ENCODE measurements around the gene CDC14B. TPM values are rescaled to one million over a fixed set of nuclear protein-coding genes. Genes with fewer than 3 reads are reported as not detected.

CDC14B gene
- total RNA-seq, 1 experiment from 2014 or later: 57.1 TPM

DNA sequence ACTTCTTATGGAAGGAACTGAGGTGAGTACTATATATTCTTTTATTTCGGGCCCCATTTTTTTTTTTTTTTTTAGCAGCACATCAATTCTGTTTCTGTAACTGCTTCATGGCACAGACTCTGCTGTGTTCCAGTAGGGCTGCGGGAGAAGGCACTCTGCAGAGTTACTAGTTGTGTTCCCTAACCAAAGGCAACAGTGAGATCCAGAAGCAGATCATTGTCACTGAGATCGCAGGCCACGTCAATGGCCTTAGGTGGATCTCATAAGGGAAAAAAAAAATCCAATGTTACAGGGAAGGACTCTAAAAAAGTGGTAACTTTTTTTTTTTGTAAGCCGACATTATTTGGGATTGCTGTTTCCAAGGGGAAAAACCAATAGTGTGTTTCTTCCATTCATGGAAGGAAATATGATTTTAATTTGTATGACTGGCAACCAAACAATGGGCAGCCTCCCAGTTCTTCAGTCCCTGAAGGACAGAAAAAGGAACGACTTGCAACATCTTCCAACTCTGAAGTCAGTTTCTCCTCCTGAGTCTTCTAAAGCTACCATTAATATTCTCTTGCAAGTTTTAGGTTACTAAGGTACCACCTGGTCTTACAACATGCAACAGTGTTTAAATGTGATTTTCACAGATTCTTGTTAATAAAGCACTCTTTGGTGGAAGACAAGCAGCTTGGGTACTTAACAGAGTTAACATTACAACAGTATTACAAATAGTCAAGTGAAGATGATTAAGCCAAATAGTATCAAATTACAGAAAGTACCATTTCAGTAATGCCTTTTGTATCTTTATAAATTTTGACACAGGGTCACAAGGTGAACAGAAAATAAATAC is 116.9 kb downstream of the CDC14B start (continued):
- no peak for TF ChIP-seq E2F4 (CRISPR knock-in tag; IDR thresholded peaks at IDR 0.05; ENCODE audit: borderline replicate concordance, low read depth)
- TF ChIP-seq FOXJ3 (CRISPR knock-in tag; IDR thresholded peaks at IDR 0.05; ENCODE audit: borderline replicate concordance): no peak

- Mint-ChIP-seq H3K36me3 (peaks cover 3% of the 10 kb centered on the region; the same call in 1 of the 2 replicates), H3K27me3 (ENCODE audit: low read depth) (no peaks in the 10 kb centered on the region), H3K27ac (peak overlapping the region; percentile 85), H3K9me3 (no peaks in the 10 kb centered on the region), H3K4me3 (no peak overlapping the region), H3K4me1 (peaks cover 49% of the 10 kb centered on the region)
- TF ChIP-seq, protein P1, sequence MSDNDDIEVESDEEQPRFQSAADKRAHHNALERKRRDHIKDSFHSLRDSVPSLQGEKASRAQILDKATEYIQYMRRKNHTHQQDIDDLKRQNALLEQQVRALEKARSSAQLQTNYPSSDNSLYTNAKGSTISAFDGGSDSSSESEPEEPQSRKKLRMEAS (CRISPR knock-in tag; IDR thresholded peaks at IDR 0.05): no peak
- no peak for TF ChIP-seq NFE2L1 (CRISPR knock-in tag; IDR thresholded peaks at IDR 0.05)
- TF ChIP-seq, protein P2, sequence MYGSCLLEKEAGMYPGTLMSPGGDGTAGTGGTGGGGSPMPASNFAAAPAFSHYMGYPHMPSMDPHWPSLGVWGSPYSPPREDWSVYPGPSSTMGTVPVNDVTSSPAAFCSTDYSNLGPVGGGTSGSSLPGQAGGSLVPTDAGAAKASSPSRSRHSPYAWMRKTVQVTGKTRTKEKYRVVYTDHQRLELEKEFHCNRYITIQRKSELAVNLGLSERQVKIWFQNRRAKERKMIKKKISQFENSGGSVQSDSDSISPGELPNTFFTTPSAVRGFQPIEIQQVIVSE (CRISPR knock-in tag; IDR thresholded peaks at IDR 0.05; ENCODE audit: borderline replicate concordance): no peak
- no peak for TF ChIP-seq GTF2I (CRISPR knock-in tag; conservative IDR thresholded peaks at IDR 0.05)
- DNase-seq (ENCODE audit: low spot score): no peak
- no peak for ATAC-seq
- ChIA-PET POLR2A (no interaction called here), CTCF (no interaction called here)
Measured at GRCh38 chr9:96501633-96502538, 117.8 kb downstream of the CDC14B start.

GRCh38 chr9:96500696-96501632 is 118.7 kb downstream of the CDC14B start:
- H3K9me3 Mint-ChIP-seq: no peaks in the 10 kb centered on the region
- H3K27ac Mint-ChIP-seq: peak overlapping the region; percentile 85
- H3K36me3 Mint-ChIP-seq: peaks cover under 1% of the 10 kb centered on the region; the same call in 1 of the 2 replicates
- H3K4me3 Mint-ChIP-seq: no peak overlapping the region
- ChIA-PET POLR2A (no interaction called here), CTCF (no interaction called here)
- H3K27me3 Mint-ChIP-seq (ENCODE audit: low read depth): no peaks in the 10 kb centered on the region
- DNase-seq (ENCODE audit: low spot score) (no peak), ATAC-seq (peak; percentile 15)
- peaks cover 49% of the 10 kb centered on the region for H3K4me1 Mint-ChIP-seq
- TF ChIP-seq ZNF396 (CRISPR knock-in tag; IDR thresholded peaks at IDR 0.05; ENCODE audit: borderline replicate concordance) (no peak), EMX1 (CRISPR knock-in tag; IDR thresholded peaks at IDR 0.05) (no peak), ZNF416 (CRISPR knock-in tag; IDR thresholded peaks at IDR 0.05) (no peak)

- POLR2A ChIA-PET: no interaction called here
- H3K9me3 Mint-ChIP-seq: no peaks in the 10 kb centered on the region
- no peaks in the 10 kb centered on the region for H3K27me3 Mint-ChIP-seq (ENCODE audit: low read depth)
- H3K36me3 Mint-ChIP-seq: peaks cover 5% of the 10 kb centered on the region; the same call in 1 of the 2 replicates
- CTCF ChIA-PET: interaction anchor here (0.8 kb wide), 1 partner anchor 182 kb away, joined by 3 read pairs; no protein-coding TSS in a partner anchor
- peaks cover 47% of the 10 kb centered on the region for H3K4me1 Mint-ChIP-seq
- no peak for ATAC-seq
- DNase-seq (ENCODE audit: low spot score): no peak
- H3K4me3 Mint-ChIP-seq: no peak overlapping the region
- no peak for TF ChIP-seq SP1 (CRISPR knock-in tag; conservative IDR thresholded peaks at IDR 0.05)
- no peak for TF ChIP-seq MYBL2 (CRISPR knock-in tag; IDR thresholded peaks at IDR 0.05)
- TF ChIP-seq IRF1 (CRISPR knock-in tag; IDR thresholded peaks at IDR 0.05): no peak
- no peak for TF ChIP-seq ZNF121 (CRISPR knock-in tag; IDR thresholded peaks at IDR 0.05)
- TF ChIP-seq RELA (CRISPR knock-in tag; IDR thresholded peaks at IDR 0.05; ENCODE audit: borderline replicate concordance): no peak
- TF ChIP-seq ZBTB21 (CRISPR knock-in tag; IDR thresholded peaks at IDR 0.05; ENCODE audit: borderline replicate concordance): no peak
- TF ChIP-seq E2F5 (CRISPR knock-in tag; IDR thresholded peaks at IDR 0.05): no peak
- TF ChIP-seq CREM (CRISPR knock-in tag; IDR thresholded peaks at IDR 0.05): no peak
- no peak for TF ChIP-seq HMGXB4 (CRISPR knock-in tag; IDR thresholded peaks at IDR 0.05)
- H3K27ac Mint-ChIP-seq: peak overlapping the region; percentile 93; the same call in 1 of the 2 replicates
Measured at GRCh38 chr9:96499257-96499656, 120.4 kb downstream of the CDC14B start.
